GM12878 (cell line): ENCODE data around the gene CIPC.

Experiments
- CREM ChIP-seq: IDR thresholded peaks from 2 replicates; pipeline ENCODE4 v1.6.1; 2014; ENCODE audit warnings: antibody characterized with exemption, low read depth
- CTCF ChIP-seq, 3 experiments: IDR thresholded peaks in 2 of 3; conservative IDR thresholded peaks in 1 of 3; 2 replicates each; pipeline ENCODE4 v1.5.1; 2011; ENCODE audit warnings: low read depth in 3 of 3, low read length in 3 of 3, mild to moderate bottlenecking in 3 of 3, control low read depth in 2 of 3, moderate library complexity in 2 of 3, inconsistent platforms in 1 of 3, mixed read lengths in 1 of 3; ENCODE audit not compliant: control insufficient read depth in 2 of 3, insufficient read depth in 1 of 3; ENCODE audit errors: extremely low read depth in 1 of 3
- DPF2 ChIP-seq: fragments of 450-650 bp; IDR thresholded peaks from 2 replicates; pipeline ENCODE4 v1.6.1; 2017; ENCODE audit warnings: mild to moderate bottlenecking
- EZH2 ChIP-seq: IDR thresholded peaks from 2 replicates; pipeline ENCODE4 v1.6.1; 2012; ENCODE audit warnings: low read depth, mild to moderate bottlenecking, control low read depth, inconsistent platforms, low read length, borderline replicate concordance; ENCODE audit not compliant: control insufficient read depth
- MAX ChIP-seq: IDR thresholded peaks from 2 replicates; pipeline ENCODE4 v1.6.1; 2012; ENCODE audit warnings: low read depth, low read length, improper control_type of control experiment
- MEF2B ChIP-seq: fragments of 450-650 bp; IDR thresholded peaks from 2 replicates; pipeline ENCODE4 v1.6.1; 2018; ENCODE audit warnings: mild to moderate bottlenecking, moderate library complexity; ENCODE audit not compliant: partially characterized antibody, poor library complexity, severe bottlenecking
- NR2C2 ChIP-seq: IDR thresholded peaks from 2 replicates; pipeline ENCODE4 v1.6.1; 2011; ENCODE audit warnings: borderline replicate concordance, low read depth; ENCODE audit not compliant: control insufficient read depth, insufficient read length
- POLR2A ChIP-seq: IDR thresholded peaks from 2 replicates; pipeline ENCODE4 v1.6.1; 2011; ENCODE audit warnings: low read depth, mild to moderate bottlenecking, low read length
- SP1 ChIP-seq: IDR thresholded peaks from one replicate; pipeline ENCODE4 v1.6.1; 2011; ENCODE audit warnings: low read depth, low read length
- TAF1 ChIP-seq: IDR thresholded peaks from 2 replicates; pipeline ENCODE4 v1.6.1; 2011; ENCODE audit warnings: mild to moderate bottlenecking, low read depth, low read length, borderline replicate concordance
- TCF7 ChIP-seq: IDR thresholded peaks from 2 replicates; pipeline ENCODE4 v1.6.1; 2014; ENCODE audit warnings: antibody characterized with exemption, borderline replicate concordance
- YY1 ChIP-seq: IDR thresholded peaks from 2 replicates; pipeline ENCODE4 v1.6.1; 2011; ENCODE audit warnings: low read depth, mild to moderate bottlenecking, low read length
- ZBED1 ChIP-seq: IDR thresholded peaks from 2 replicates; pipeline ENCODE4 v1.6.1; 2016; ENCODE audit warnings: borderline replicate concordance
- TF ChIP-seq, protein P1 (sequence below): IDR thresholded peaks from 2 replicates; pipeline ENCODE4 v1.6.1; 2012; ENCODE audit warnings: mild to moderate bottlenecking, low read depth, low read length

DNA sequence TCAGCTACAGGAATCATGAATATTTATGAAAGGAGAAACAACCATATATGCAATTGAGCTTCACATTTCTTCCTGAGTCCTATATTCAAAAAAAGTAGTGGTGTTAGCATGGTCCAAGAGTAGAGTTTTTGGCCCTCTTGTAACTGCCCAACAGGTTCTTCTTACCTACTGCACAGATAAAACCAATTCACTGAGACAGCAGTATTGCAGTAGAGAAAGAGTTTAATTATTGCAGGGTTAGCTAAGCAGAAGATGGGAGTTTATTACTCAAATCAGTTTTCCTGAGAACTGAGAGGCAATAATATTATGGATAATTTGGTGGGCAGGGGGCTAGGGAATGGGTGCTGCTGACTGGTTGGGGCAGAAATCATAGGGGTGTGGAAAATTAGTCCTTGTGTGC, 6.5 kb upstream of the CIPC start:
- TF ChIP-seq SP1 (no peak), MEF2B (no peak), CTCF (IDR thresholded peaks at IDR 0.05 in 2 of 3, conservative IDR thresholded peaks at IDR 0.05 in 1 of 3; ENCODE audit: control insufficient read depth in 2 of 3, extremely low read depth in 1 of 3, insufficient read depth in 1 of 3, low read depth in 3 of 3, low read length in 3 of 3) (no peak), TCF7 (no peak), MAX (no peak), TAF1 (no peak), YY1 (no peak), POLR2A (no peak), ZBED1 (no peak), EZH2 (no peak), CREM (no peak), DPF2 (no peak), NR2C2 (no peak)
- TF ChIP-seq, protein P1, sequence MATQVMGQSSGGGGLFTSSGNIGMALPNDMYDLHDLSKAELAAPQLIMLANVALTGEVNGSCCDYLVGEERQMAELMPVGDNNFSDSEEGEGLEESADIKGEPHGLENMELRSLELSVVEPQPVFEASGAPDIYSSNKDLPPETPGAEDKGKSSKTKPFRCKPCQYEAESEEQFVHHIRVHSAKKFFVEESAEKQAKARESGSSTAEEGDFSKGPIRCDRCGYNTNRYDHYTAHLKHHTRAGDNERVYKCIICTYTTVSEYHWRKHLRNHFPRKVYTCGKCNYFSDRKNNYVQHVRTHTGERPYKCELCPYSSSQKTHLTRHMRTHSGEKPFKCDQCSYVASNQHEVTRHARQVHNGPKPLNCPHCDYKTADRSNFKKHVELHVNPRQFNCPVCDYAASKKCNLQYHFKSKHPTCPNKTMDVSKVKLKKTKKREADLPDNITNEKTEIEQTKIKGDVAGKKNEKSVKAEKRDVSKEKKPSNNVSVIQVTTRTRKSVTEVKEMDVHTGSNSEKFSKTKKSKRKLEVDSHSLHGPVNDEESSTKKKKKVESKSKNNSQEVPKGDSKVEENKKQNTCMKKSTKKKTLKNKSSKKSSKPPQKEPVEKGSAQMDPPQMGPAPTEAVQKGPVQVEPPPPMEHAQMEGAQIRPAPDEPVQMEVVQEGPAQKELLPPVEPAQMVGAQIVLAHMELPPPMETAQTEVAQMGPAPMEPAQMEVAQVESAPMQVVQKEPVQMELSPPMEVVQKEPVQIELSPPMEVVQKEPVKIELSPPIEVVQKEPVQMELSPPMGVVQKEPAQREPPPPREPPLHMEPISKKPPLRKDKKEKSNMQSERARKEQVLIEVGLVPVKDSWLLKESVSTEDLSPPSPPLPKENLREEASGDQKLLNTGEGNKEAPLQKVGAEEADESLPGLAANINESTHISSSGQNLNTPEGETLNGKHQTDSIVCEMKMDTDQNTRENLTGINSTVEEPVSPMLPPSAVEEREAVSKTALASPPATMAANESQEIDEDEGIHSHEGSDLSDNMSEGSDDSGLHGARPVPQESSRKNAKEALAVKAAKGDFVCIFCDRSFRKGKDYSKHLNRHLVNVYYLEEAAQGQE, result no peak
